Psoas muscle (tissue), 8 donors: Measurements from ENCODE around the gene TESK1. TPM values are rescaled to one million over a fixed set of nuclear protein-coding genes. Genes with fewer than 3 reads are reported as not detected.

Experiments used
- ATAC-seq, 4 donors: fragments of 200-7000 bp; cut with Tn5 transposase; one replicate each; pipeline ENCODE4 v1.9.1; 2020; ENCODE audit warnings: moderate library complexity in 3 of 4, mild to moderate bottlenecking in 2 of 4
- DNase-seq, 2 donors: peaks; one replicate each; pipeline ENCODE4 v3.0.0-alpha.2; 2020
- H3K27ac ChIP-seq: fragments of 200-600 bp; one replicate; pipeline ENCODE4 v1.8.0; 2022
- H3K27me3 ChIP-seq, 3 donors: fragments of 200-600 bp in 1 of 3; one replicate each; pipeline versions ENCODE4 v1.6.1 to v1.8.0; 2013 to 2022; ENCODE audit warnings: low read length in 2 of 3, mild to moderate bottlenecking in 2 of 3, moderate library complexity in 1 of 3; ENCODE audit not compliant: insufficient read depth in 3 of 3
- H3K36me3 ChIP-seq, 2 donors: fragments of 200-600 bp in 1 of 2; one replicate each; pipeline versions ENCODE4 v1.6.1 to v1.8.0; 2013 to 2022; ENCODE audit warnings: low read depth in 1 of 2, mild to moderate bottlenecking in 1 of 2, moderate library complexity in 1 of 2; ENCODE audit not compliant: insufficient read depth in 1 of 2
- H3K4me1 ChIP-seq: fragments of 200-600 bp; one replicate; pipeline ENCODE4 v1.8.0; 2022
- H3K4me3 ChIP-seq: fragments of 200-600 bp; one replicate; pipeline ENCODE4 v1.8.0; 2022; ENCODE audit warnings: mild to moderate bottlenecking
- H3K9me3 ChIP-seq: fragments of 200-600 bp; one replicate; pipeline ENCODE4 v1.8.0; 2022
- WGBS, 3 donors: extraction: QIAGEN DNeasy Blood & Tissue Kit; methylation state at CpG; one replicate each; pipeline versions ENCODE4 v1.1.6 to v1.1.7; 2013; 5-methylcytosine and 5-hydroxymethylcytosine counted together
- intact Hi-C, 2 donors: fragments of 100-400 bp; cut with DNase I; formaldehyde crosslinking; loops; one replicate each; pipeline versions ENCODE4 v1.11.0 to v1.14.2; 2022
- polyA plus RNA-seq, 3 donors: library from polyadenylated mRNA; stranded (reverse); fragments of 200-250 nt; gene quantifications; one replicate each; pipeline ENCODE4 v1.2.3, GENCODE V29; 2013
- total RNA-seq, 4 donors: library from RNA; stranded (reverse); fragmentation: NEBNext Ultra II Directional in 2 of 4; extraction: Animal tissue kit (Norgen Biotek cat#: 25700) in 2 of 4; gene quantifications; one replicate each; pipeline versions ENCODE4 v1.2.1 to v1.2.4, GENCODE V29; 2021 to 2023
- TF ChIP-seq, protein P1 (sequence below): fragments of 200-600 bp; IDR thresholded peaks from one replicate; pipeline ENCODE4 v1.8.0; 2022; ENCODE audit warnings: antibody characterized with exemption
- donor health status: healthy with polysubstance abuse.
- donor health status: DM: no; HTN: no; CAD: no; lungs with moderate emphysema.
- donor health status: Bipolar disorder and iron deficiency.
- donor health status: healthy.
- donor health status: DM: yes; HTN: yes; CAD: no.
- donor health status: DM: no; HTN: no; CAD: no.
- donor health status: DM: no; HTN: no; CAD: no.
- donor health status: DM: yes; HTN: yes; CAD: no.

The TESK1 gene
- total and polyA plus RNA-seq, 7 donors: 44.4 to 81.0 (median 60.1) TPM

GRCh38 chr9:35561468-35562261 is 43.4 kb upstream of the TESK1 start:
- DNase-seq: peak in 1 of 2 donors; percentile 68
- Histone ChIP-seq H3K27me3 (no peaks in the 10 kb centered on the region), H3K9me3 (no peaks in the 10 kb centered on the region), H3K4me1 (peaks cover 84% of the 10 kb centered on the region), H3K27ac (peak overlapping the region; percentile 90), H3K36me3 (peaks cover 0 to 40% of the 10 kb centered on the region in 2 donors), H3K4me3 (peak overlapping the region; percentile 58)
- intact Hi-C loops: loop anchor here (2.0 to 10.0 kb wide), 3 partner anchors 71 to 444 kb away; partner anchors contain the start of genes ATOSB (in 1 of the 2) and RUSC2 (in 1 of the 2)
- TF ChIP-seq, protein P1, sequence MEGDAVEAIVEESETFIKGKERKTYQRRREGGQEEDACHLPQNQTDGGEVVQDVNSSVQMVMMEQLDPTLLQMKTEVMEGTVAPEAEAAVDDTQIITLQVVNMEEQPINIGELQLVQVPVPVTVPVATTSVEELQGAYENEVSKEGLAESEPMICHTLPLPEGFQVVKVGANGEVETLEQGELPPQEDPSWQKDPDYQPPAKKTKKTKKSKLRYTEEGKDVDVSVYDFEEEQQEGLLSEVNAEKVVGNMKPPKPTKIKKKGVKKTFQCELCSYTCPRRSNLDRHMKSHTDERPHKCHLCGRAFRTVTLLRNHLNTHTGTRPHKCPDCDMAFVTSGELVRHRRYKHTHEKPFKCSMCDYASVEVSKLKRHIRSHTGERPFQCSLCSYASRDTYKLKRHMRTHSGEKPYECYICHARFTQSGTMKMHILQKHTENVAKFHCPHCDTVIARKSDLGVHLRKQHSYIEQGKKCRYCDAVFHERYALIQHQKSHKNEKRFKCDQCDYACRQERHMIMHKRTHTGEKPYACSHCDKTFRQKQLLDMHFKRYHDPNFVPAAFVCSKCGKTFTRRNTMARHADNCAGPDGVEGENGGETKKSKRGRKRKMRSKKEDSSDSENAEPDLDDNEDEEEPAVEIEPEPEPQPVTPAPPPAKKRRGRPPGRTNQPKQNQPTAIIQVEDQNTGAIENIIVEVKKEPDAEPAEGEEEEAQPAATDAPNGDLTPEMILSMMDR: no peak
- 38 to 57% (median 39%) methylated on average over 6 of the region's 6 CpGs for WGBS, 3 donors
- peak; percentile 32 to 44 (median 40) for ATAC-seq

GRCh38 chr9:35562895-35563780 is 41.9 kb upstream of the TESK1 start:
- no peaks in the 10 kb centered on the region for H3K27me3 ChIP-seq
- H3K9me3 ChIP-seq: no peaks in the 10 kb centered on the region
- peak in 1 of 4 donors; percentile 2 for ATAC-seq
- intact Hi-C loops: loop anchor here in 1 of 2 donors (5.0 to 10.0 kb wide), 2 partner anchors 268 to 446 kb away; partner anchors contain the start of gene ATOSB
- peaks cover 0 to 27% of the 10 kb centered on the region in 2 donors for H3K36me3 ChIP-seq
- TF ChIP-seq, protein P1: no peak
- peaks cover 82% of the 10 kb centered on the region for H3K4me1 ChIP-seq
- WGBS, 3 donors: 44 to 73% (median 49%) methylated on average over 20 of the region's 20 CpGs
- H3K27ac ChIP-seq: peak overlapping the region; percentile 90
- peak overlapping the region; percentile 58 for H3K4me3 ChIP-seq
- peak in 1 of 2 donors; percentile 60 for DNase-seq

GRCh38 chr9:35563791-35564197 is 41.3 kb upstream of the TESK1 start:
- intact Hi-C loops: loop anchor here in 1 of 2 donors (5.0 to 10.0 kb wide), 2 partner anchors 269 to 446 kb away; partner anchors contain the start of gene ATOSB
- H3K27ac ChIP-seq: peak overlapping the region; percentile 90
- H3K27me3 ChIP-seq: no peaks in the 10 kb centered on the region
- WGBS, 3 donors: 27 to 57% (median 31%) methylated on average over 14 of the region's 14 CpGs
- TF ChIP-seq, protein P1: no peak
- no peaks in the 10 kb centered on the region for H3K9me3 ChIP-seq
- peaks cover 82% of the 10 kb centered on the region for H3K4me1 ChIP-seq
- DNase-seq: peak; percentile 71 to 85
- peaks cover 0 to 20% of the 10 kb centered on the region in 2 donors for H3K36me3 ChIP-seq
- H3K4me3 ChIP-seq: peak overlapping the region; percentile 58
- ATAC-seq: peak; percentile 52 to 64 (median 58)

- Histone ChIP-seq H3K36me3 (peaks cover 0 to 12% of the 10 kb centered on the region in 2 donors), H3K27me3 (no peaks in the 10 kb centered on the region), H3K27ac (peak overlapping the region; percentile 90), H3K9me3 (no peaks in the 10 kb centered on the region), H3K4me3 (no peak overlapping the region), H3K4me1 (peaks cover 84% of the 10 kb centered on the region)
- intact Hi-C loops: loop anchor here (5.0 to 10.0 kb wide), 3 partner anchors 38 to 447 kb away; partner anchors contain the start of gene ATOSB (in 1 of the 2)
- 39 to 49% (median 41%) methylated on average over 7 of the region's 7 CpGs for WGBS, 3 donors
- ATAC-seq: peak; percentile 63 to 75 (median 69)
- DNase-seq: peak; percentile 74 to 87
- TF ChIP-seq, protein P1: no peak
Measured at GRCh38 chr9:35564658-35565061, 40.4 kb upstream of the TESK1 start.
